Measurements from ENCODE around the gene SLC44A1.

GRCh38 chr9:105289305-105289704 lies 44.9 kb downstream of the SLC44A1 start:
- TF ChIP-seq CTCF (IDR thresholded peaks at IDR 0.05) = no peak
- no peak for TF ChIP-seq POLR2A (IDR thresholded peaks at IDR 0.05)
- TF ChIP-seq EP300 (IDR thresholded peaks at IDR 0.05) = no peak

Data from tibial nerve (tissue), 4 donors.